PC-3 (cell line): ENCODE measurements around the gene HDAC8. TPM values are rescaled to one million over a fixed set of nuclear protein-coding genes. Genes with fewer than 3 reads are reported as not detected.

Experiments used
- ATAC-seq: fragments of 200-7000 bp; cut with Tn5 transposase; 2 replicates; pipeline ENCODE4 v1.9.1; 2020; ENCODE audit warnings: mild to moderate bottlenecking, moderate library complexity
- BruUV-seq: library from RNA; stranded (reverse); fragments of 400-500 nt; replicated peaks from 2 replicates; lab custom pipeline; 2021; lab: Mats Ljungman, UMichigan
- CTCF ChIA-PET: fragments of 300-600 bp; sonication (Branson Sonifier 250); formaldehyde crosslinking; loops from one replicate; lab custom pipeline; 2022; ENCODE audit warnings: antibody characterized with exemption; lab: Charles Lee
- POLR2A ChIA-PET: fragments of 300-600 bp; sonication (Branson Sonifier 250); formaldehyde crosslinking; loops from one replicate; lab custom pipeline; 2022; ENCODE audit warnings: antibody characterized with exemption; ENCODE audit not compliant: unreplicated experiment; lab: Charles Lee
- DNase-seq: peaks from one replicate; pipeline ENCODE4 v3.0.0-alpha.2; 2015
- H2AFZ ChIP-seq: fragments of 300-600 bp; sonication (generic); 2 replicates; pipeline ENCODE4 v1.6.0; 2016; ENCODE audit warnings: antibody characterized with exemption, low read length
- H3F3A ChIP-seq: fragments of 300-600 bp; sonication (generic); one replicate; pipeline ENCODE4 v1.6.0; 2017; ENCODE audit warnings: antibody characterized with exemption, low read length, control low read depth, mild to moderate bottlenecking; ENCODE audit not compliant: unreplicated experiment
- H3K27ac ChIP-seq: fragments of 300-600 bp; sonication (generic); 2 replicates; pipeline ENCODE4 v1.5.1; 2016; ENCODE audit warnings: mild to moderate bottlenecking, low read length
- H3K27me3 ChIP-seq: fragments of 300-600 bp; sonication (generic); 2 replicates; pipeline ENCODE4 v1.6.1; 2016; ENCODE audit warnings: low read length, mixed read lengths
- H3K36me3 ChIP-seq: fragments of 300-600 bp; sonication (generic); 2 replicates; pipeline ENCODE4 v1.6.1; 2016; ENCODE audit warnings: low read depth, mixed run types, low read length, mixed read lengths
- H3K4me1 ChIP-seq: fragments of 300-600 bp; sonication (generic); 2 replicates; pipeline ENCODE4 v1.5.1; 2016; ENCODE audit warnings: low read length; ENCODE audit not compliant: insufficient read depth
- H3K4me2 ChIP-seq: fragments of 300-600 bp; sonication (generic); 2 replicates; pipeline ENCODE4 v1.6.0; 2016; ENCODE audit warnings: low read length
- H3K4me3 ChIP-seq: fragments of 300-600 bp; sonication (generic); 2 replicates; pipeline ENCODE4 v1.5.1; 2016; ENCODE audit warnings: mild to moderate bottlenecking, low read length, mixed read lengths
- H3K79me2 ChIP-seq: fragments of 300-600 bp; sonication (generic); 2 replicates; pipeline ENCODE4 v1.6.1; 2017; ENCODE audit warnings: low read length, mixed read lengths
- H3K9ac ChIP-seq: fragments of 300-600 bp; sonication (generic); 2 replicates; pipeline ENCODE4 v1.6.0; 2016; ENCODE audit warnings: mild to moderate bottlenecking, low read length
- H3K9me2 ChIP-seq: fragments of 300-600 bp; sonication (generic); replicated peaks from 2 replicates; pipeline ENCODE4 v1.6.1; 2016; ENCODE audit warnings: mixed run types, low read length, mixed read lengths
- H3K9me3 ChIP-seq: fragments of 300-600 bp; sonication (generic); 2 replicates; pipeline ENCODE4 v1.6.1; 2016; ENCODE audit warnings: low read length, mixed read lengths
- H4K20me1 ChIP-seq: fragments of 300-600 bp; sonication (generic); 2 replicates; pipeline ENCODE4 v1.6.1; 2016; ENCODE audit warnings: low read length, mixed read lengths
- CTCF ChIP-seq: fragments of 300-600 bp; sonication (generic); conservative IDR thresholded peaks from 2 replicates; pipeline ENCODE4 v1.5.1; 2017; ENCODE audit warnings: antibody characterized with exemption, low read depth, mild to moderate bottlenecking, low read length
- EZH2 ChIP-seq: fragments of 300-600 bp; sonication (generic); IDR thresholded peaks from one replicate; pipeline ENCODE4 v1.6.1; 2017; ENCODE audit warnings: antibody characterized with exemption, mild to moderate bottlenecking, low read length; ENCODE audit not compliant: unreplicated experiment
- EZH2phosphoT487 ChIP-seq: fragments of 300-600 bp; sonication (generic); IDR thresholded peaks from 2 replicates; pipeline ENCODE4 v1.6.1; 2018; ENCODE audit warnings: mild to moderate bottlenecking, antibody characterized with exemption, low read length, borderline replicate concordance
- intact Hi-C: fragments of 100-400 bp; cut with micrococcal nuclease; formaldehyde crosslinking; loops from 2 replicates; pipeline ENCODE4 v1.9.0; 2023
- total RNA-seq: library from RNA; depleted of rRNA; stranded (reverse); fragments of >200 nt; gene quantifications from 2 replicates; pipeline ENCODE4 v1.2.3, GENCODE V29; 2014

The HDAC8 gene
- total RNA-seq, 1 experiment from 2014 or later, result 40.5 TPM

DNA sequence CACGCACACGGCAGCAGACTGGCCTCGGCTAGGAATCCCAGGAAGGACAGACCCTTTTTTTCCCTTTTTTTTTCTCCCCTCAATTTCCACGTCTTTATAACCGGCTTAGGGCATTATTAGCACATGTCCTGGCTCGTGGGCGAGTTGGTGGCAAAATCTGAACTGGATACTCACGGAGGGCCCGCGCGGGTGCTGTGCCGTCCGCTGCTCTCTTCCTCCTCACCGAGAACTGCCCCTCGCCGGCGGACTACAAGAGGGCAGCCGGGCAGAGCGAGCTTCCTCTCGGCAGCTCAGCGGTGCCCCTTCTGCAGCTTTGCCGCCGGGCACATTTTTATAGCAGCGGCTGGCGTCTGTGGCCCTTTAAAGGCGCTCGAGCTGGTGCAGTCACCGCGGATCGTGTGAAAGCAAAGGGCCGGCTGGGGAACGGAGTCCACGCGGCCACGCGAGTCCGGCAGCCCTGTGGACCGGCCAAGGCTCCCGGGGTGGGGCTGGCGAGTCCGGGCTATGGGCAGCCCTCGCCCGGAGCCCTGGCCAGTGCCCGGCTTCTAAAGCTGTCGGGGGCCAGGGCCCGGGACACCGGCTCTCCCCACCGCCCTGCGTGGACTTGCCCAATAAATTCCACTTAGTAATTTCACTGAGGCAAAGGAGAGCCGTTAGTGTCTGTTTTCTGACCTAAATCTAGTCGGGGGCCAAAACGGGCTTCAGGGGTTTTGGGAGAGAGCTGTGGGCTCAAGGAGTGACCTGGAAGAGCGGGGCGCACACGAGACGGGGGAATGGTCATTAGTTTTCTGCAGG is 265.6 kb downstream of the HDAC8 start:
- peaks cover 10% of the 10 kb centered on the region for H3K4me1 ChIP-seq
- CTCF ChIA-PET, result no interaction called here
- no peaks in the 10 kb centered on the region for H3K9me2 ChIP-seq
- H3K27ac ChIP-seq, result no peak overlapping the region
- peak; percentile 71 for DNase-seq
- H3K9me3 ChIP-seq, result no peaks in the 10 kb centered on the region
- H3F3A ChIP-seq, result no peaks in the 10 kb centered on the region
- BruUV-seq, result no TSS peak
- H4K20me1 ChIP-seq, result no peaks in the 10 kb centered on the region
- no peaks in the 10 kb centered on the region for H3K36me3 ChIP-seq
- peak overlapping the region; percentile 71 for H3K4me3 ChIP-seq
- H3K4me2 ChIP-seq, result peak overlapping the region; percentile 83
- peak overlapping the region; percentile 7; the same call in 1 of the 2 replicates for H3K9ac ChIP-seq
- peak overlapping the region; percentile 58 for H2AFZ ChIP-seq
- POLR2A ChIA-PET, result interaction anchor here (0.6 kb wide), 1 partner anchor 336 kb away, joined by 3 read pairs; no protein-coding TSS in a partner anchor
- intact Hi-C loops, result loop anchor here (5.0 kb wide), 1 partner anchor 60 kb away; no protein-coding TSS in a partner anchor
- peaks cover 24% of the 10 kb centered on the region for H3K27me3 ChIP-seq
- TF ChIP-seq EZH2 (no peak), EZH2phosphoT487 (no peak), CTCF (no peak)
- no peaks in the 10 kb centered on the region for H3K79me2 ChIP-seq
- ATAC-seq, result peak; percentile 73

DNA sequence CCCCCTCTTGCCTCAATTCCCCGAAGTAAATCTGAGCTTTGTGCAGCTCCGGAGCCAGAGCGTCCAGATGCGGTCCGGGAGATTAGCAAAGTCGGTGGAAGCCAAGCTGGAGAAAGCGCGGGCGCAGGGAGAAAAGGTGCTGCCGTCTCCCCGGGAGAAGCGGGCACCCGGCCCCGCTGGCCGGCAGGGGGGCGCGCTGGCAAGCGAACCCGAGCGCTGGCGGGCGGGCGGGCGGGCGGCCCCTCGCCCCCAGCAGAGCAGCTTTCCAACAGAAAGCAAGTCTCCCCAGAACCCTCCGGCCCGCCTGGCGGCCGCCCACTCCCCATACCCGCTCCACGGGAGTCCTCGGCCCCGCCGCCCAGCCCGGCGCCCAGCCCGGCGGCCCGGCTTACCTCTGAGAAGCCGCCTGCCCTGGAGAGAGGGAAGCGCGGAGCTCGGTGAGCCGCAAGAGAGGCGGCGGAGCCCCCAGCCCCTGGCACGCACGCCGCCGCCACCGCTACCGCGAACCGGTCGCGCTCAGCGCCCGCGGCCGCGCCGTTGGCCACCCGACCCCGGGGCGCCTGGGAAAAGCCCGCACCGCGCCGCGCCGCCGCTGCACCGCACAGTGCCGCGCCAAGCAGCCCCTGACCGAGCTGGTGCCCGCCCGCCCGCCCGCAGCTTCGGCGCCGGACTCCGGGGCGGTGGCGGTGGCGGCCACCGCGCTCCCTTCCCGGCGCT is 266.4 kb downstream of the HDAC8 start:
- POLR2A ChIA-PET, result no interaction called here
- Histone ChIP-seq H2AFZ (peak overlapping the region; percentile 79), H3K79me2 (no peaks in the 10 kb centered on the region), H3K27ac (no peak overlapping the region), H3K4me2 (peak overlapping the region; percentile 96), H4K20me1 (no peaks in the 10 kb centered on the region), H3K9ac (no peak overlapping the region), H3K36me3 (no peaks in the 10 kb centered on the region), H3K4me3 (peak overlapping the region; percentile 71), H3F3A (no peaks in the 10 kb centered on the region), H3K4me1 (peaks cover 10% of the 10 kb centered on the region), H3K27me3 (peaks cover 24% of the 10 kb centered on the region), H3K9me3 (no peaks in the 10 kb centered on the region), H3K9me2 (no peaks in the 10 kb centered on the region)
- no peak for TF ChIP-seq EZH2phosphoT487
- no peak for TF ChIP-seq EZH2
- TF ChIP-seq CTCF, result no peak
- CTCF ChIA-PET, result interaction anchor here (0.7 to 0.8 kb wide), 2 partner anchors 29 to 101 kb away, joined by 3 read pairs; partner anchors contain the start of gene RPS4X
- DNase-seq (peak; percentile 22), ATAC-seq (peak; percentile 25)
- no TSS peak for BruUV-seq
- intact Hi-C loops, result loop anchor here (5.0 kb wide), 1 partner anchor 59 kb away; no protein-coding TSS in a partner anchor
